Muscle of back (tissue), 11 donors: ENCODE data around the gene PARD3. TPM values are rescaled to one million over a fixed set of nuclear protein-coding genes. Genes with fewer than 3 reads are reported as not detected.

Experiments
- DNase-seq, 3 donors: peaks; one replicate each; pipeline versions ENCODE4 v3.0.0 to v3.0.0-alpha.2; 2013
- polyA plus RNA-seq, 10 donors: library from polyadenylated mRNA; unstranded; fragments of 120-200 nt; gene quantifications; one replicate each; pipeline ENCODE4 v1.2.1, GENCODE V29; 2013; ENCODE audit not compliant: insufficient read length in 10 of 10

The PARD3 gene
- polyA plus RNA-seq, 10 donors: 35.1 to 55.3 (median 41.4) TPM

DNA sequence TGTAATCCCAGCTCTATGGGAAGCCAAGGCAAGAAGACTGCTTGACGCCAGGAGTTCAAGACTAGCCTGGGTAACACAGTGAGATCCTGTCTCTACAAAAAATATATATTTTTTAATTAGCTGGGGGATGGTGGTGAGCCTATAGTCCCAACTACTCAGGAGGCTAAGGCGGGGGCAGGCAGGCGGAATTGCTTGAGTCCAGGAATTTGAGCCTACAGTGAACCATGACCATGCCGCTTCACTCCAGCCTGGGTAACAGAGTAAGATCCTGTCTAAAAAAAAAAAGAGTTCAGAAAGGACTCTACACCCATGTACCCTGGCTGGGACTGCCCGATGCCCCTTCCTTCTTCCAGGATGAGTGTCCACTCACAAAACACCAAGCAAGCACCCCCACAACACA is 648.7 kb downstream of the PARD3 start:
- DNase-seq: no peak

GRCh38 chr10:34164029-34164428 is 651.1 kb downstream of the PARD3 start:
- no peak for DNase-seq

GRCh38 chr10:34163075-34163905 is 651.8 kb downstream of the PARD3 start:
- no peak for DNase-seq

DNA sequence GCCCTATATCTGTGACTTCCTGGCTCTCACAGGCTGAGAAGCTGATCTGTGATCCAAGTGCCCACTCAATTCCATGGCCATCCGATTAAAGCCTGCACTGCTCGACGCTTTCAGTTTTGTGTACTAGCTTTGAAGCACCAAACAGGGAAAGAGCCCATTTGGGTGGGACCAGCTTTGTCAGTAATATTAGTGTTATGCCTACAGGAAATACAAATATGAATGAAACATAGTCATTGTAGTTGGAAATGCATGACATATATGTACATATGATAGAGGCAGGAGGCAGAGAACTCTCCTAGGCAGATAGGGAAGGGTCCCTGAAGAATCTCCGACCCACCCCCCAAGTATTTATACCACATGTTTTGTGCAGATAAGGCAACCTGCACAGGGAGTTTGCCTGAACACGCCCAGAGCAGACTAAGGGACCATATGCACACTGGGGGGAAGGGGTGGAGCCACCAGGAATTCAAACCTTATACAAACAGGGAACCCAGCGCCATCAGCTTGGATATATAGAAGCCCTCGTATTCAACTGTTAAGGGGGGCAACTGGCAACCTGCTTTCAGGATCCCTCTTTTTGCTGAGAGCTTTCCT is 653.2 kb downstream of the PARD3 start:
- DNase-seq: no peak

DNA sequence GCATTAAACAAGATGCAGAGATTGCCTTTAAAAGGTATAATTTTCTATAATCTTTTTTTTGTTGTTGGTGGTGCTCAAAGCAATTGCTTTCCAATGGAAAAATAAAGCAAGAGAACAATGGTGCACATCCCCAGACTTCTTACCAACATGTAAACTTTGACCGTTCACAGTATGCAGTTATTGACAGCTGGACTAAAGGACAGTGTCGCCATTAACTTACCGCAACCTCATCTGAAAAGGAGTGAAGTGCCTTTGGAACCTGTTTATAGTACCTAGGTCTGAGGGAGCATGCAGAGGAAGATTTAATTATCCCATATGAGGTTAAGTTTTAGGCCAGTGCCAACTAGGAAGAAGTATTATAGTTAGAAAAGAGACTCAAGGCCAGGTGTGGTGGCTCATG is 654.5 kb downstream of the PARD3 start:
- DNase-seq: no peak

DNA sequence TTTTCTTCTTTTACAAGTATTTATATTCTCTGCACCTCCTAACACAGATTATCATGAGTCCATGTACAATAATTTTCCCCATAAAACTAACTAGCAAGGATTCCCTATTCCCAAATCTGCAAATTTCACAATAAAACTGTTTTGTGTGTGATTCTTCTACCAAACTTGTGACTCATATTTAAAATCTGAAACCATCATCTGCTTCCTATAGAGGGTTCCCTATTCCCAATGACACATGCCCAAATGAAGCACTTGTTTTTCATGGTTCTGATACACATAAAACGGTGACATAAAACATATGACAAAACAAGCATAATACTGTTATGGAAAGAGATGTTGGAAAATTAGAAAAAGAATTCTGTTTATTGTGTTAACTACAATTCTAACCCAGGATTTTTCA is 657.6 kb downstream of the PARD3 start:
- no peak for DNase-seq

DNA sequence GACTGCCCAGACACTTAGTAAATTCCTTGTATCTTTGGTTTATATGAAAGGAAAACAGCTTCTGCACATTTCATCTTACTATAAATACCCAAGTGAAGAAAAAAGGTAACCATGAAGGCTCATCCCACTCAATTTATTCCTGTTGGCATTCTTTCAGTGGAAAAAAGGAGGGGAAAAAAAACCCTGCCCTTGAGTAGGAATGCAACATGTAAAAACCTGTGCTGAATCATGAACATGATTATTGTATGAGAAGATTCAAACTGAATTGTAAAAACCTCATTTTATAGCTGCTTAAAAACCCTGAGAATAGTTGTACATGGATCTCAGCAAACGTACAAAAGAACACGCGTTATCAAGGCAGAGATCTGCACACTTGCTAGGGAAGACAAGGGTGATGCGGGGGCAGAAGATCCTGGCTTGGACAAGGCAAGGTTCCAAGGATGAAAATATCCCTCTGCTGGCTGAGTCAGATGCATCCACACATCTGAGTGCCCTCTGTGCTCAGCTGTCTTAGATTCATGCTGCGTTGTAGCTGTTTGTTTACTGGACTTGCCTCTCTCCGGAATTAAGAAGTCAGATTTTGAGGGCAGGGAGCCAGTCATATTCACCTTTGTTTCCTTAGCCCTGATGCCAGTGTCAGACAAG is 658.2 kb downstream of the PARD3 start:
- peak in 1 of 3 donors; percentile 28 for DNase-seq

GRCh38 chr10:34155812-34156211 is 659.3 kb downstream of the PARD3 start:
- no peak for DNase-seq

GRCh38 chr10:34154383-34154900 is 660.7 kb downstream of the PARD3 start:
- DNase-seq: no peak

DNA sequence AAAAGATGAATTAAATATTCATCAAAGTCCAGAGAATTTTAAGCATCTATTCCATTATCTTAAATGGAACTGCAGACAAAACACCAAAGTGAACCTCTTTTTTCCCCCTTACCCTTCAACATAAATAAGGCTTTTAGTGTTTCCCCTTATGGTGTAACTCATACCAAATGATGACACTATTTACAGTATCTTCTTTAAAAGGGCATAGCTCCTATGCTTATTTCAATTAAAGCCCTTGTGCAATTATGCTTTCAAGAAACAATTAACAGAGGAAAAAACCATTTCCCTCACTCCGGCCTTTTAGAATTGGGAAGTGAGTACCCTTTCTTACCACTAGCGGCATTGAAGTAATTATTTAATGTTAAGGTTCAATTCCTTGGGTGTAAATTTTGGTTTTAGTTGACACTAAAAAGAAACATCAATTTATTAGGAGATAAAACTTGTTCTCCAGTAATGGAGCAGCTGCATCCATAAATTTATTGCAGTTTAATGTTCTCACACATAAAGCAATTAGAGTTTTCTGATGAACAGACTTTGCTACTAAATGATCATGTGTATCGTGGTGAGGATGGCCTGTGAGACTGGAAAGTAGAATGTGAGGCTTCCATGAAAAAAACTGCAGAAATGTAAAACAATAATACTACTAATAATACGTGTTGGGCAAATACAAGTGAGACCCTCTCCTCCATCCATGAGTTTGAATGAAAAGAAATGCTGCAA is 661.3 kb downstream of the PARD3 start:
- no peak for DNase-seq

DNA sequence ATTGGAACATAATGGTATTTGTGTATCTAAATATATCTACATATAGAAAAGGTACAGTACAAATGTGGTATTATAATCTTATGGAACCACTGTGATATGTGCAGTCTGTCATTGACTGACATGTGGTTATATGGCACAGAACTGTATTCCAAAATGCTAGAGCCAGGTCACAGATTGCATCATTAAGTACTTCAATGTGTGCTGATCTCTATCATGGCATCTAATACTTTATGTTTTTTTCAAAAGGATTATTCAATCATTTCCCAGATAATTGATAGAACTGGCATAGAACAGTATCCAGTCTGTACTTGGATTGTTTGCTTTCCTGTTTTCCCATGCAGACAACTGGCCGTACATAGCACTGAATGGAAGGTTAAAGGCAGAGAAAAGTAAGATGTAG is 662.7 kb downstream of the PARD3 start:
- no peak for DNase-seq

- peak in 1 of 3 donors; percentile 78 for DNase-seq
Observed at GRCh38 chr10:34151931-34152330, 663.2 kb downstream of the PARD3 start.

- peak in 1 of 3 donors; percentile 64 for DNase-seq
Observed at GRCh38 chr10:34151481-34151880, 663.6 kb downstream of the PARD3 start.

DNA sequence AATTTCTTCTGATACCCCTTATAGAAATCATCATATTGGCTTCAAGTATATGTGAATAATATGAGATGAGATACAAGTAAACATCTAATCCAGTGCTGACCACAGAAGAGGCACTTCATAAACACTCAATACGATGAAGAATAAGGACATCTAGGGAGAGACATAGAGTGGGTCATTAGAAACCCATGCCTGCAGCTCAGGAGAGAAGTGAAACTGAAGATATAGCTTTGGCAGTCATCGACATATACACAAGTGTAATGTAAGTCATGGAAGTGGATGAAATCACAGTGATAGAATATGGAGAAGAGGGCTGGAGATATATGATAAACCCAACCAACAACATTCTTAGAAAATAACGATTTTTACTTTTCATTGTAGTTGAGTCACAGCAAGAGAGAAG is 665.0 kb downstream of the PARD3 start:
- no peak for DNase-seq

- DNase-seq: no peak
Observed at GRCh38 chr10:34148305-34148657, 666.8 kb downstream of the PARD3 start.

DNA sequence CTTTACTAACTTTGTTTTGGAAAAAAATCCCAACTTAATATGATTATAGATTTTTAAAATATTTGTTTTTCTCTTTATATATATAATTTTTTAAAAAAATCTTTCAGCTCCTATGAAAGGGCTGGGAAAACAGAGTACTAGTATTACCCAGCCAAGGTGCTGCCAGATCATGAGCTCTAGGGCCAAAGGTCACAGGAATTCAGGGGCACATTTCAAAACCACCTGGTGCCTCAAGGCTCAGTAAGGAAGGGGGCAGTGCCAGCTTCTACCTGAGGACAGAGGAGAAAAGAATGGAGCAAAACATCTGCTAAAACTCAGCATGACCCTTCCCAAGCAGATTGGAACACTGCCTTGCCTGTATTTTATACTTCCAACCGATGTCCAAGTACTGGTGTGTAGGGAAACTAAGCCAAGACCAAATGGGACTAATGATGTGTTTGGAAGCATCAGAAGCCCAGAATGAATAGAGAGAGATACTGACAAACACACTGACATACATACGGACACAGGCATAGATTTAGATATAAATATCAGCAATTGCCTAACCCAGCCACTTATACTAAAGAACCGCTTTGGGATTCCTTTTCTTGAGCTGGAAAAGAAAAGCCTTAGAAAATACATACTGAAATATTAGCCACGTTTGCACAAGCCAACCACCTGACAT is 667.3 kb downstream of the PARD3 start:
- DNase-seq: peak in 1 of 3 donors; percentile 63

GRCh38 chr10:34145715-34146114 is 669.4 kb downstream of the PARD3 start:
- DNase-seq: peak in 1 of 3 donors; percentile 48

DNA sequence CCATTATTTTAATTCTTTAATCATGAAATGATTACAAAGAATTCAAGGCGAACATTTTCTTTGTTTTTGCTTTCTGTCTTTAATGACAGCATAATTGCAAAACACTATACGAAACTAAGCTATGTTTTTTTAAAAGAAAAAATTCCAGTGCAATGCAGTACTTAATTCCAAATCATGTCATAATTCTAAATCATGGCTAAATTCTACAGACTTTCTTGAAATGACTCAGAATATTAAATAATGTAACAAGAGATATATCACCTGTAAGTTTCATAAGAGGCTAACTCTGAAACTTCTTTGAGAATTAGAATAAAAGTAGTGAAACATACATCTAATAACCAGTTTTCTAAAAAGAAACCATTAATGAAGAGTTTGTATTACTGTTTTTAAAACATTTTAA is 671.6 kb downstream of the PARD3 start:
- DNase-seq: no peak

GRCh38 chr10:34141032-34141680 is 673.9 kb downstream of the PARD3 start:
- no peak for DNase-seq

- no peak for DNase-seq
Observed at GRCh38 chr10:34139559-34139958, 675.5 kb downstream of the PARD3 start.

DNA sequence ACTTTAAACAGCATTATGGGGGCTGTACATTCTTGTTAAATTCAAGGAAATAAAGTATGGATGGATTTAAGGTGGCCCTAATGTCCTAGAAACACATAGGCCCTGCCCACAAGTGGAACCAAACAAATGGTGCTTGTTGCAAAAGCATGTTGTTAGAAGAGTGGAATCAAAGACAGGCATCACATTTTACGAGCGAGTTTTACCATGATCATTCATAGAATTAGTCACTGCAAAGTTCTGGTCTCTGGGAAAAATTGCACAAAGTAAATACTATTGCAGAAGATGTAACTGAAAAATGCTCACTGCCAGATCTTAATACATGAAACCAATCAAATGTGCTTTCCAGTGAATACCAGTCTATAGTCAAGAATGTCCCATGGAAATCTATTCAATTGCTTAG is 677.1 kb downstream of the PARD3 start:
- DNase-seq: no peak
